Measurements from ENCODE around the gene FIGLA.
"Not testable (repeated sequence)": the region's sequence is repeated elsewhere in the genome, so short reads cannot be mapped to it uniquely, and the experiment has no call there.

FIGLA gene

DNA sequence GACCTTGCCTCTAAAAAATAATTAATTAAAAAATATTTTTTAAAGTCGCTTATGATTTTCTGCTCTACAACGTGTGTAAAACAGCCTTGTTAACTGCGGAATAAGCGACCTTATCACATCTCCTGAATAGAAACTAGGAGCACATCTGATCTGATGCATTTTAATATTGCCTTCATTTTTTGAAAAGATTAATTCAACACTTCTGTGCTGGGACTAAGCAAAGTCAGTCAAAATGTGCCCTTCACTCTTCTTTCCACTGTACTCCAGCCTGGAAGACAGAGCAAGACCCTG lies 17.3 kb upstream of the FIGLA start:
- no peak for DNase-seq

DNA sequence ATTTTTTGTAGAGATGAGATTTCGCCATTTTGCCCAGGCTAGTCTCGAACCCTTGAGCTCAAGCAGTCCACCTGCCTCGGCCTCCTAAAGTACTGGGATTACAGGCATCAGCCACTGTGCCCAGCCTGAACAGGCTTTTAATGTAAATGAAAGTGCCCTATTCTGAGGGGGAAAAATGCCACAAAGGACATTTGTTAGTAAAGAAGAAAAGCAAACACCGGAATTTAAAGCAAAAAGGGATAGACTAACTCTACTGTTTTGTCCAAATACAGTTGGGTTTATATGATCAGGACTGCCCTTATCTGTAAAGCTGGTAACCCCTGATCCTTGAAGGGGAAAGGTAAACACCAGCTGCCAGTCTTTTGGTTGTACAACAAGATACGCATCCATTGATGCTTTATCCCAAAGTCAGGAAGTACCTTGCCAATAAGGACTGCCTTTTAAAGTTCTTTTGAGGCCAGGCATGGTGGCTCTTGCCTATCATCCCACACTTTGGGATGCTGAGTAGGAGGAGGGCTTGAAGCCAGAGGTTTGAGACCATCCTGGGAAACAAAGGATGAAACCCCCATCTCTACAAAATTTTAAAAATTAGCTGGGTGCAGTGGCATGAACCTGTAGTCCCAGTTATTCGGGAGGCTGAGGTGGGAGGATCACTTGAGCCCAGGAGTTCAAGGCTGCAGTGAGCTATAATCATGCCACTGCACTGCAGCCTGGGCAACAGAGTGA lies 16.8 kb upstream of the FIGLA start:
- DNase-seq: no peak

DNA sequence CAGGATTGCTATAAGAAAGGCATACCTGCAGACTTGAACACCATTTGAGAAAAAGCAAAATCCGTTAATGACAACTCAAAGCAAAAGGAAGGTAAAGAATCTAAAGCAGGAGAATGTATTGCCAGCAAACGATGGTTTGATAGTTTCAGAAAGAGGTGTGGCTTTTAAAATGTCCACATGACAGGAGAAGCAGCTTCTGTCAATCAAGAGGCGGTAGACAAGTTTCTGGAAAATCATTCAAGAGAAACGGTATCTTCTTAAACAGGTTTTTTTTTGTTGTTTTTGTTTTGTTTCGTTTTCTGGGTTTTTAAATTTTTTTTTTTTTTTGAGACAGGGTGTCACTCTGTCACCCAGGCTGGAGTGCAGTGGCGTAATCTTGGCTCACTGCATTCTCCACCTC lies 16.2 kb upstream of the FIGLA start:
- DNase-seq: no peak

DNA sequence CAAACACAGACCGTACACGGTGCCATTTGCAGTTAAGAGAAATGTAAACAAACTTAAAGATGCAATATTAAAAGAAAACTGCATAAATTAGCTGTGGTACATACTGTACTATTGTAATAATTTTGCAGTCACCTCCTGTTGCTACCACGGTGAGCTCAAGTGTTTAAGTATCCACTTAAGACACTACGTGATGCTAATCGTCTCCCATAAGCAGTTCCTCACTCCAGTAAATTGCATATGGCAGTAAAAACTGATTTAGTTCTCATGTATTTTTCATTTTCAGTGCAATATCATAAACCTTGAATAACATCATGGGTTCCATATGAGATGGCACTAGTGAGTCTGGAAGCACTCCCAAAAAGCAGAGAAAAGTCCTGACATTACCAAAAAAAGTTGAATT lies 15.6 kb upstream of the FIGLA start:
- no peak for DNase-seq

DNA sequence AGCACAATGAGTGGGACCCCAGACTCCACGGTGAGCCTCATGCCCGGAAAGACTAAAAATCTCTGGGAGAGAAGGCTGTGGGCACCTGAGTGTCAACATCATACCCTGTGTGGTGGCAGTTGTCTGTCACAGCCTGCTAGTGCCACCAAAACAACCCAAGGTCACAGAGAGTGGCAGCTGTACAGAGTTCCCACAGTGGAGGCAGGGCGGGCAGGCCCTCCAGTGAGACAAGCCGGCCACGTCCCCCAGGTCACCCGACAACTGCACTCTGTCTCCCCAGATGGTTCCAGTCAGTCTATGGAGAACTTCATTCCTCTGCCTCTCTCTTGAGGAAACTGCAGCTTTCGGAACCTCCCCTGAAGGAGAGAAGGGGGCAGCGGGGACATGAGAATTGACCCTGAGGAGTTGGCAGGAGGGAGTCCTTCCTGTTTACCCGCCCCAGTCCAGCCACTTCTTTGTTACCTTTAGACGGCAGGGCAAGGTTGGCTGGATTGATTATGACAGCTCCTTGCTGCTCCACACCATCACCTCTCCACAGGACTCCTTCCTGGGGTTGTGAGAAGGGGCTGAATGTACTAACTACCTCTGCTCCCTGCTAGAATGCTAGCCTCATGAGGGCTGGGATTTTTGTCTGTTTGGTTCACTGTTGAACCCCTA lies 11.3 kb upstream of the FIGLA start:
- no peak for DNase-seq

DNA sequence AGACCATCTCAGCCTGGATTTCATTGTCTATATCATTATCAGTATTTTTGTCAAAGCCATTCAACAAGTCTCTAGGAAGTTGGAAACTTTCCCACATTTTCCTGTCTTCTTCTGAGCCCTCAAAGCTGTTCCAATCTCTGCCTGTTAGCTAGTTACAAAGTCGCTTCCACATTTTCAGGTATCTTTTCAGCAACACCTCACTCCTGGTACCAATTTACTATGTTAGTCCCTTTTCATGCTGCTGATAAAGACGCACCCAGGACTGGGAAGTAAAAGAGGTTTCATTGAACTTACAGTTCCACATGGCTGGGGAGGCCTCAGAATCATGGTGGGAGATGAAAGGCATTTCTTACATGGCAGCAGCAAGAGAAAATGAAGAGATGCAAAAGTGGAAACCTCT lies 9.3 kb upstream of the FIGLA start:
- DNase-seq: no peak

DNA sequence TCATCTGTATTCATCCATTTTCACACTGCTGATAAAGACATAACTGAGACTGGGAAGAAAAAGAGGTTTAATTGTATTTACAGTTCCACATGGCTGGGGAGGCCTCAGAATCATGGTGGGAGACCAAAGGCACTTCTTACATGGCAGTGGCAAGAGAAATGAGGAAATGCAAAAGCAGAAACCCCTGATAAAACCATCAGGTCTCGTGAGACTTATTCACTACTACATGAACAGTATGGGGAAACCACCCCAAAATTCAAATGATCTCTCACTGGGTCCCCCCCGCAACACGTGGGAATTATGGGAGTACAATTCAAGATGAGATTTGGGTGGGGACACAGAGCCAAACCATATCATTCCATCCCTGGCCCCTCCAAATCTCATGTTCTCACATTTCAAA lies 7.6 kb upstream of the FIGLA start:
- DNase-seq: not testable (repeated sequence)

DNA sequence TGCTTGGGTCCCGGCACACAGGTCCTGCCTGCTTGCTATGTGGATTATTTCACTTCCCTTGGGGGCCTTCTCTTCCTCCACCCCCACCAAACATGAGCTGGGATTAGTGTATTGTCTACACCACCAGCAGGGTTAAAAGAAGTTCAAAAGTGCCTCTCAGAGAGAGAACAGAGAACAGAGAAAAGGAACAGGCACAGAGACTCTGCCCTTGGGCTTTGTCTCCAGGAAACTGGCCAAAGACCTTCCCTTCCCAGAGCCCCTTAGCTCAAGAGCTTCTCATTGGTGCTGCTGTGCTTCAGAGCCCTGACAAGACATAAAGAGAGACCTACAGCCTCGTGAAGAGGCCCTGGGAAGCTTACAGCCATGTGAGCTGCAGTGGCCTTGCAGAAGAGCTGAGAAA lies 7.1 kb upstream of the FIGLA start:
- no peak for DNase-seq

DNA sequence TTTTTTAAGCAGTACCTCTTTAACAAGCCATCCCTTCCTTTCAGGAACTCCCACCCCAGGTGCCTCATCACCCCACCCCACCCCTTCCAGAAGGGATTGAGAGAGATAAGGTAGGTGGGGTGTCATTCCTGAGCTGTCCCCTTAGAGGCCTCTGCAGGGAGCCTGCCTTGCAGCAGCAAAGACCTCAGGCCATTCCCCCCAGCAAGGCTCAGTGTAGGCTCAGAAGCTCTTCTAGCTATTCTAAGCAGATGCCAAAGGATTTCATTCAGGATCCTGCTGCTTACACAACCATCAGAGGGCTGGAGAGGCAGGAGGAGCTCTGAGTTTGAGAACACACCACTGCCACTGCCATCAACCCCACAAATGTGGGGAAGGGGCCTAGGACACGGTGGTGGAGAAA lies 5.8 kb upstream of the FIGLA start:
- DNase-seq: no peak

DNA sequence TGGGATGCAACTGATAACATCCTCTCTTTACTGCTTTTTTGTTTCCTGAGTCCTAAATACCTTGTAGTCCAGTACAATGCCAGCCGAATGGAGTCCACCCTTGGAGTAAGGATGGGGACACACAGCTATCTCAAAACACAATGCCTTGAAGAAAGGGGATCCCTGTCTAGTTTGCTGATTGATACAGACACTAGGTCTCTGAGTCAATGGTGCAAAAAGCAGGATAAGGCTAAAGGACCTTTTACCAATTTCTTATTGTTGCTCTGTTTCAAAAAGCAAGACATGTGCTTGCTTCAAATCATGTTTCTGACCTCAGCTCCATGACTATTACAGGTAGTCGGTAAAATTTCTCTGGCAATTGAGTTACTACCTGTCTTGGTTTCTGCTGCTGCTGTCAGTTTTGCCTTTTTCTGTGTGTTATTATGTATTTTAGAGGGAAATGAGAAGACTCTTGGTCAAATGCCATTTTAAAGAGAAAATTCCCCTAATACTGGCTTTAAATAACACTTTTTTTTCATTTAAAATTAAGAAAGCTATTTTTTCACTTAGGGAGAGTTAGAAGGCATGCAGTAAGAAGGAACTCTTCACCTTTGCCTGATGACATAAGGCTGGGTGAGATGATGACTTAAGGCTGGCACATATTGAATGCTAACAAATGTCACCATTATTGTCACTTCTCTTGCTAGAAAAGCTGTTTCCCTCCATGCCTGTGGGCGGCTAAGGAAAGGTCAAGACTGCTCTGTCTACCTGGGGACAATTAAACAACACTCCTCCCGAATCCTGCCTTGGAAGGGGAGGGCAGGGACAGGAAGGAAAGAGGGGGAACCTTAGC lies 4.9 kb upstream of the FIGLA start:
- DNase-seq: no peak

DNA sequence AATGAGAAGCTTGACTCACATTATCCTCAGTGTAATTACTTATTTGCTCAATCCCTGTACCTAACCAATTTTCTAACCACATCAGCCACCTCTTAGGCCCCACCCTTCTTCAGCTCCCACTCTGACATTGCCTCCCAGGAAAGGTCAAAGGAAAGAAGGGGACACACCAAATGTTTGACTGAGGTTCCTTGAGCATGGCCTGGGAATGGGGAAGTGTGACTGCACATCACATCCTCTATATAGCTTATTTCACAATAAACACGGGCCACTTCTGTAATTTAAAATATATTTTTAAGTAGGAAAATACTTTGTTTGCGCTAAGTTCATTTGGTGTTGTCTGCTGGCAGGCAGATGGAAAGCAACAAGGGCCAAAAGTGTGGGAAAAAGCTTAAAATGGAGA lies 3.0 kb upstream of the FIGLA start:
- DNase-seq: no peak

DNA sequence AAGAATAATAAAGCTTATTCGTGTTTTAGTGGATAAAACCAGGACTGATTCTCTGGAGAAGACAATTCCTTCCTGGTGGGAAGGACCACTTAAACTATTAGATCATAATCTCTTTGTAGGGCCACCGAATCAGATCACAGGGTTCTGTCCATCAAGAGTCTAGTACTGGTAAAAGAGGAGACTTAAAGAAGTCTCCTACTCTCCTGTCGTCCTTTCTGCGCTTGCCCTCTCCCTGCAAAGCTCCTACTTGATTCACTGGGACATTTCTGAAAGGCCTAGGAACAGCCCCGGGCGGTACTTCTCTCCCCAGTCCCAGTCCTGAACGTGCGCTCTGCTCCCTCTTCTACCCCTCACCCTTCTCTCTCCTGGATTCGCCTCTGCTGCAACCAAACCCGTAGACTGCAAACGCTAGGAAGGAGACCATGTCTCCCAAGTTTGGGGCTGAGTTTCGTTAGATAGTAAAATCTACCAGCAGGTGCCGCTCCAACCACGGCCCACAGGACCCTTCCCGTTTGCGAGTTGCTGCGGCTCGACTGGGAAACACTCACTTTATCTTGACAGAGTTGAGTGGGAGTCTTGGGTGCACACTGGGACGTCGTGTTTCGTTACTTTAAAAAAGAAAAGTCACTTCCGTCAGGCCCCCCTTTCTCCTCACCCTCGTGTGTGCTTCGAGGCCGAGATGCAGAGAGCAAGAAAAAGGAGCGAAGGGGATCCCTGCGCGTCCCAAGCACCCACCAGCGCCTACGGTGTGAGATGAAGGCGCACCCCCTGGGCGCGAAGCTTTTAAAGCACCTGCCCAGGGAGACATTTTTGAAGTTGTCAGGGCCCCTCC lies 923 bp downstream of the FIGLA start:
- no peak for DNase-seq

DNA sequence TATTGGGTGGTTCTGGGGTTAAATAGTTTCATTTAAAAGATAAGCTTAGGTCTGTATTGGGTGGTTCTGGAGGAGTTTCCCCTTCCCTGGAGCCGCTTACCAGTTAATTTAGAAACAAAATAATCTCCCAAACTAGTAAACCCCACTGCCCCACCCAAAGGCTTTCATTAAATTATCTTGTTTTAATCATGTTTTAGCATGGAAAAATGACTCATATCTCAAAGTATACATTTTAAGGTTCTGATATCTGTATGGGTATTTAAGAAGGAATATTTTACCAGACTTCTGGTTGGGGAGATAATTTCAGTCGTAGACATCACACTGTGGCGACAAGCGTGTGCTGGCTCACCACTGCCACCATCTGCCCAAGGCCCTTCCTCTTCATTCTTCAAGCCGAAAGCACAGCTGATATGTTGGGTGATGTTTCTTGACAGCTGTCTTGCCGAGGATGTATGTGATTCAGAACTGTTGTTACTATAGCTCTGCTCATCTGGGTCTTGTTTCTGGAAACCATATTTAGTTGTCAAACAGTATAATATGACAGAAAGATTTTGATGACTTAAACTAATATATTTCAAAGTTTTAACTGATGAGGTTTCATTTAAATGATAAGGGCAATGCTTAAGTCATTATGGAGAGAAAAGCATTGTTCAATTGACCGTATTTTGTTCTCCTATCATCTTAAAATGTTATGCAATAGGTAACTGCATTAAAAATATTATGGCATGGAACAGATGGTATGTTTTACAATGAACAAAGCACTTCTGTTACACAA lies 5.1 kb downstream of the FIGLA start:
- no peak for DNase-seq

DNA sequence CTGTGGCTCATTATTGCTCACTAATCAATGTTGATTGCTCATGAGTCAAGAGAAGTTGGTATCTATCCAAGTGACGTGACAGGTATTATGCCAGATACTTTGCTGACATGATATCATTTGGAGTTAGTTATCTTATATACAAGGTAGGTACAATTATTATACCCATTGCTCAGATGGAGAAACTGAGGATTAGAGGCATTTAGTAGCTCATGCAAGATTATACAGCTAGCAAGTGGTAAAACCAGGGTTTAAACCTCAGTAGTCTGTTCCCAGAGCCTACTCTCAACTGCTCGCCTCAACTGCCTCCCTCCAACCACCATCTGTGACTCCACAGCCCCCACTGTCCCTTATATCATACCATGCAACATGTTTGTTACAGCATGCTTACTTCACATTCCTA lies 6.1 kb downstream of the FIGLA start:
- no peak for DNase-seq

DNA sequence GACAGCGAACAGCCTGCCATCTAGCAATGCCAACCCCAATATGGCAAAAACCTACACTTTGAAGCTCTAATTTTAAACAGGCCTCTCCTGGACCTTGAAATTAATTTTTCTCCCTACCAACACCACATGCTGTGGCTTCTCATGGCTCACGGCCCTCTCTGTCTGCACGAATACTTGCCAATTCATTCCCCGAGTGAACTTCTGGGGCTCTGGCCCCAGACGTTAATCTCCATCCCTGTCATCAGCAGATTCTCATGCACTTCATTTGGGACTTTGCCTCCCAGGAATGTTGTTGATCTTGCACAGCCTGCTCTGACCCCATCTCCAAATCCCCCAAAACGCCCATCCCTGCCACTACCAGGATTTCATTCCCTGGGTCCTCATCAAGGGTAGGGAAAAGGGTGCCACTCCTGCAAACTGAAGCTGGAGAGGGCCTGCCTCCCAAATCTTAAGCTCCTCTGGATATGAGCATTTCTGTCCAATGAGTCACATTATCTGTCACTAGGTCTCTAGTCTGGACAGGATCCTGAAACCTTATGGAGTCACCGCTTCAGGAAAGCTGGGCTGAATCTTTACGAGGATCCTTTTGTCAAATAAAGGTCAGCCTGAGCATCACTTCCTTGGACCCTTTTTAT lies 10.4 kb downstream of the FIGLA start:
- no peak for DNase-seq

DNA sequence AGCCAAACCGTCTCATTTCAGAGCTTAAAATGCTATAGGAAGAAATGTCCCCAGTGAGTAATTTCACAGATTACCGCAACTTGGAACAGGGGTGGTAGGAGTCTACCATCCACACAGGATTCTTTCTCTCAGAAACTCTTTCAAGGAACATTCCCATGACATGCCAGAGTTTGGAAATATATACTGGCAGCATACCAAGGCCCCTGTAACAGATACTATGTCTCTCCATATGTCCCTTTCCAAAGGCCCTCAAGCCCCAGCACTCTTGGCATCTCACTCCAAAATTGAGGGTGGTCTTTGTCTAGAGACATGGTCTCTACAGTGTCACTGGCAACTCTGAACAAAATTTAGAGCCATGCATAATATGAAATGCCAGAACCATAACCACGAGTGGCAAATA lies 11.0 kb downstream of the FIGLA start:
- DNase-seq: no peak

DNA sequence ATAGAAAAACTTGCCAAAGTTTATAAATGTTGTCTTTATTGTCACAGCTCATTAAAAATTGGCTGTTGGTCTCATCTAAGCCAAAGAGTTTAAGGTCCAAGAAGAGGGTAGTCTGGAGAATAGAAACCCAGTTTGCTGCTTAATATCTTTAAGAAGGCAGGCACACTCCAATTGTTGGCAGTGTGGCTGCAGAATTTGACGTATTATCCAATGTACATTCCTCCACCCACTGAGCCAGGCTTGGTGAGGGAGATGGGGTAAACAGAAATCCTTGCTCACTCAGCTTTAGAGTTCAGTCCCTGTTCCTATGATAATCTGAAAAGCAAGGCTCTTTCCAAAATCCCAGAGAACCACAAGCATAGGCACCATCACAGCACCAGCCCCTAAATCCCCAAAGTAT lies 11.8 kb downstream of the FIGLA start:
- DNase-seq: no peak

DNA sequence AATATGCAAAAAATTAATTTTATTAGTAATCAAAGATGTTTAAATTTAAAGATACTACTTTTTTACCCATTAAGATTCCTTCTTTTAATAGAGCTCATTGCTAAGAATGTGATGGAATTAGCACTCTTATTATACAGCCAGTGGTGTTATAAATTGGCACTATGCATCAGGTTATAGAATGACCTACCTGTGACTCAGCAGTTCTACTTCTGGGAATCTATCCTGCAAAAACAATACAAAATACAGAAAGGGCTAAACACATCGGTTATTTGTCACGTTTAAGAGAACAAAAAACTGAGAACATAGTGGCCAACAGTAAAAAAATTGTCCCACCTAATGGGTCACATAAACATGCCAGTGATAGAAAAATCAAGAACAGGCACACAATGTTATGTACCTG lies 13.0 kb downstream of the FIGLA start:
- DNase-seq: no peak

DNA sequence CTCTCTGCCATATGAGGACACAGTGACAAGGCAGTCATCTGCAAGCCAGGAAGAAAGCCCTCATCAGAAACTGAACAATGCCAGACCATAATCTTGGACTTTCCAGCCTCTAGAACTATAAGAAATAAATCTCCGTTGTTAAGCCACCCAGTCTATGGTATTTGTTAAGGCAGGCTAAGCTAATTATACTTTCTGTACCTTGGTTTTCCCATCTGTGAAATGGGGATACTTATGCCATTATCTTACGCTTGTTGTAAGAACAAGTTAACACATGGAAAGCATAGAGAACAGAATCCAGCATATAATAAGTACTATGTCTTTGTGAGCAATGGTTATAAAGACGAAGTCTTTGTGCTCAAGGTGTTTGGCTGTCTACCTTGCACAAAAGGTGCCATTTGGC lies 14.2 kb downstream of the FIGLA start:
- DNase-seq: no peak

DNA sequence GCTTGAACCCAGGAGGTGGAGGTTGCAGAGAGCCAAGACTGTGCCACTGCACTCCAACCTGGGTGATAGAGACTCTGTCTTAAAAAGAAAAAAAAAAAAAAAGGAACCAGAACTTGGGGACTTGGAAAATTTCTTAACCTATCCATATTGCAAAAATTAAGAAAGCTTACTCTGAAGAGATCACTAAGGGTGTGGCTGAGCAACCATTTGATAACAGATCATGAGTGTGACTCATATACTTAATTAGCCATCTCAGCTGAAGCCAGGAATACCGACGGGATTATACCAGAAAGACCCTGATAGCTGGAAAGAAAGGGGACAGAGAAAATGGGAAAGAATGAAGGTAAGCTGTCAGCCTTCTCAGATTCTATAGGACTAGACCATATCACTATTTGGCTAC lies 15.3 kb downstream of the FIGLA start:
- DNase-seq: no peak

DNA sequence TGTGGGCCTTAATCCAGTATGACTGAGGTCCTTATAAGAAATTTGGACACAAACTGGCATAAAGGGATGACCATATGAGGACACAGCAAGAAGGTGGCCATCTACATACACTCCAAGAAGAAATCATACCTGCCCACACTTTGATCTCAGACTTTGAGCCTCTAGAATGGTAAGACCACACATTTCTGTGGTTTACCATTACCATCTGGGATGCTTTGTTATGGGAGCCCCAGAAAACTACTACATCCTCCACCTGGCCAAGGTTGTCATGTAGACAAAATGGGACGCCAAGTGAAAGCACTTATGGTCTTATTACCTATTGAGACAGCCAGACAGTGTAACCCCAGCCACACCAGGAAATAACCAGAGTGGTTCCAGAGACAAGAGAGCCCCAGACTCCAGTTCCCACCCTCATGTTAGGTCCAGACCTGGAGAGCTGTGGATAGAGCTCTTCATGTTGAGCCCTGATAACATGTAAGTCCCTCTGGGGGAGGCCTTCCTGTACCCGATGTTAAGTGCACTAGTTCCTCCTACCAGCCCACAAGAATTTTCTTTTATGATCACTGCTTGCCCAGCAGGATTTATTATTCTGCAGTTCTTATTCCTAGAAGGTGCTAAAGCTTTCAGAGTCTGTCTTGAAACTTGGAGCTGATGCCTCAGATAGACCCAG lies 17.8 kb downstream of the FIGLA start:
- DNase-seq: no peak

Data from activated gamma-delta T cell (primary cell).